Activated CD4-positive, alpha-beta T cell treated with anti-CD3 and anti-CD28 coated beads, Interleukin-2, amount 50 U/mL, for 4 hours (primary cell): Measurements from ENCODE around the gene HSF2.

Experiments used
- DNase-seq, 2 experiments: peaks; one replicate each; pipeline ENCODE4 v3.0.0-alpha.2; 2020

The HSF2 gene

GRCh38 chr6:122399348-122400120 is at the start of gene HSF2:
Gene HSF2 (plus strand): TSS chr6:122399652. CDS start chr6:122399738, 86 bp downstream.
- peak; percentile 88 to 91 for DNase-seq

GRCh38 chr6:122352981-122353664 is 46.3 kb upstream of the HSF2 start:
- no peak for DNase-seq

- no peak for DNase-seq
Measured at GRCh38 chr6:122360809-122361208, 38.6 kb upstream of the HSF2 start.

- no peak for DNase-seq
Measured at GRCh38 chr6:122361314-122361979, 38.0 kb upstream of the HSF2 start.

- DNase-seq: no peak
Measured at GRCh38 chr6:122363769-122364483, 35.5 kb upstream of the HSF2 start.

- DNase-seq: no peak
Measured at GRCh38 chr6:122365775-122366403, 33.6 kb upstream of the HSF2 start.

GRCh38 chr6:122367171-122367570 is 32.3 kb upstream of the HSF2 start:
- DNase-seq: no peak

GRCh38 chr6:122369536-122369935 is 29.9 kb upstream of the HSF2 start:
- no peak for DNase-seq

GRCh38 chr6:122372647-122373046 is 26.8 kb upstream of the HSF2 start:
- no peak for DNase-seq

GRCh38 chr6:122374307-122374706 is 25.1 kb upstream of the HSF2 start:
- no peak for DNase-seq

- DNase-seq: no peak
Measured at GRCh38 chr6:122376246-122376645, 23.2 kb upstream of the HSF2 start.

GRCh38 chr6:122381494-122382265 is 17.8 kb upstream of the HSF2 start:
- DNase-seq: peak; percentile 44 to 53

GRCh38 chr6:122385857-122386612 is 13.4 kb upstream of the HSF2 start:
- no peak for DNase-seq

GRCh38 chr6:122388945-122389344 is 10.5 kb upstream of the HSF2 start:
- no peak for DNase-seq

GRCh38 chr6:122389704-122390372 is 9.6 kb upstream of the HSF2 start:
- DNase-seq: no peak

- DNase-seq: no peak
Measured at GRCh38 chr6:122392564-122393350, 6.7 kb upstream of the HSF2 start.

- no peak for DNase-seq
Measured at GRCh38 chr6:122393351-122393896, 6.0 kb upstream of the HSF2 start.

- no peak for DNase-seq
Measured at GRCh38 chr6:122394016-122394415, 5.4 kb upstream of the HSF2 start.

GRCh38 chr6:122399055-122399347 is 451 bp upstream of the HSF2 start:
- DNase-seq: no peak

- DNase-seq: peak; percentile 2 to 5
Measured at GRCh38 chr6:122400121-122400450, 634 bp downstream of the HSF2 start.
